GM10248 (cell line): ENCODE data around the gene RETREG2.

ENCODE experiments used
- CTCF ChIA-PET: fragments of 300-600 bp; sonication (Branson Sonifier 250); formaldehyde crosslinking; extraction: SDS; loops from one replicate; lab custom pipeline; 2021; ENCODE audit warnings: antibody characterized with exemption; lab: Yijun Ruan, JAX
- POLR2A ChIA-PET: fragments of 350-650 bp; sonication (Branson Sonifier 250); formaldehyde crosslinking; extraction: SDS; loops from one replicate; lab custom pipeline; 2020; ENCODE audit warnings: antibody characterized with exemption; lab: Yijun Ruan, JAX
- DNase-seq: peaks from one replicate; pipeline ENCODE4 v3.0.0; 2012; ENCODE audit errors: extremely low spot score
- CTCF ChIP-seq: IDR thresholded peaks from 2 replicates; pipeline ENCODE4 v1.5.1; 2012; ENCODE audit warnings: mild to moderate bottlenecking, low read depth; ENCODE audit errors: extremely low read depth, missing control alignments, control extremely low read depth

Gene RETREG2

GRCh38 chr2:219220652-219221402, 42.8 kb downstream of the RETREG2 start:
- no peak for DNase-seq
- no peak for TF ChIP-seq CTCF
- POLR2A ChIA-PET: no interaction called here
- CTCF ChIA-PET: interaction anchor here (0.9 to 1.2 kb wide), 3 partner anchors 9 to 74 kb away, joined by 3 read pairs; partner anchors contain the start of gene ANKZF1

DNA sequence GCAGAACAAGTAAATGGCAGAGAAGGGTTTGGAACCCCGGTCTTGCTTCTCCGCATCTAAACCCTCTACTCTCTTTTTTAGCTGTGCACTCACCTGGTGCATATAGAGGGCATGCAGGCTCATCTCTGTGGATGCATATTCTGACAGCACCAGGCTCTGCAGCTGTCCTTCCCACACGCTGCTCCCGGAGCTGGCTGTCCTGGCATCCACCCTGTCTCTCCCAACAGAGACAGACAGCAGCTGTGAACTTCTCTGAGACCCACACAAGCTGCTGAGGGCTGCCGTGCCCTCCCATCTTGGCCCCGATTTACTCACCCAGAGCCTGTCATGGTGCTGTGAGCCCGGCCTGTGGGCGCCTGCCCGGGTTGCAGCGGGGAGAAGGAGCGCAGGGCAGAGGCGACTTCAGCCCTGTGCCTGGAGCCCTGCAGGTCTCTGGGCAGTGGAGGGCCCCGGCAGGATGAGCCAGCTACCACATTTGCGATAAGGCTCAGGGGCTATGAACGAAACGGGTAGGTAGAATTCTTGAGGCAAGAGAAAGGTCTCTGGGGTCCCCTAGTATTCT, 44.0 kb downstream of the RETREG2 start:
- no peak for TF ChIP-seq CTCF
- ChIA-PET POLR2A (no interaction called here), CTCF (interaction anchor here (0.6 to 1.2 kb wide), 4 partner anchors 13 to 73 kb away, joined by 3 to 5 read pairs (median 4); no protein-coding TSS in a partner anchor)
- no peak for DNase-seq

DNA sequence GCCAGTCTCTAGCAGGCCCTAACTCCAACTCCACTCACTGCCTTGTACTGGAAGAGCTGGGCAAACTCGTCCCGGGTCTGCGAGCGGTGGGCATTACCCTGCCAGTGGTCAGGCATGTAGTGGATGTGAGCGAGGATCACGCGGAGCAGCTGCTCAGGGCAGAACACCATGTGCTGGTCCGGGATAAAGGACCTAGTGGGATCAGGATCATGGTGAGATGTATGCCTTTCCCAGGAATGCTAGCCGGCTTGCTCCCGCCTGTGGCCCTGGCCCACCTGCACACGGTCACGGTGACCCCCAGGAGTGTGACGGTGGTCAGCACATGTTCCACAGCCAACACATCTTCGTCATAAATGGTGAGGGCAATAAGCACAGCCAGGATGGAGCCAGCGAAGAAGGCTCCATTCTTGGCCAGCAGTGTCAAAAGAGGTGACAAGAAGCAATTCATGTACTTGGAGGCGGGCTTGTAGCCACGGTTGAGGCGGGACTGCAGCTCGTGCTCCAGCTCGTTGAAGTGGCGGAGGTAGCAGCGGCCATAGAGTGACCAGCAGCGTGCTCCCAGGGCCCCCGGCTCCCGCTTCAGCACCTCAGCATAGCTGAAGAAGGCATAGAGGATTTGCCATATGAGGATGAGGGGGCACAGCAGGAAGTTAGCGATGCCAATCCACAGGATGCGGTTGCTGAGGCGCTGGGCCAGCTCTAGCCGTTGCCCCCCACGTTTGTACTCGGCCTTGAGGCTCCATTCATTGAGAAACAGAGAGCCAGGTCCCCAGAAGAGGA, 45.9 kb downstream of the RETREG2 start:
- POLR2A ChIA-PET: no interaction called here
- DNase-seq: no peak
- no peak for TF ChIP-seq CTCF
- CTCF ChIA-PET: interaction anchor here (1.2 to 1.4 kb wide), 2 partner anchors 52 to 71 kb away, joined by 3 read pairs; no protein-coding TSS in a partner anchor

- DNase-seq: no peak
- POLR2A ChIA-PET: no interaction called here
- no peak for TF ChIP-seq CTCF
- CTCF ChIA-PET: no interaction called here
These were observed 47.3 kb downstream of the RETREG2 start for GRCh38 chr2:219225350-219225749.

DNA sequence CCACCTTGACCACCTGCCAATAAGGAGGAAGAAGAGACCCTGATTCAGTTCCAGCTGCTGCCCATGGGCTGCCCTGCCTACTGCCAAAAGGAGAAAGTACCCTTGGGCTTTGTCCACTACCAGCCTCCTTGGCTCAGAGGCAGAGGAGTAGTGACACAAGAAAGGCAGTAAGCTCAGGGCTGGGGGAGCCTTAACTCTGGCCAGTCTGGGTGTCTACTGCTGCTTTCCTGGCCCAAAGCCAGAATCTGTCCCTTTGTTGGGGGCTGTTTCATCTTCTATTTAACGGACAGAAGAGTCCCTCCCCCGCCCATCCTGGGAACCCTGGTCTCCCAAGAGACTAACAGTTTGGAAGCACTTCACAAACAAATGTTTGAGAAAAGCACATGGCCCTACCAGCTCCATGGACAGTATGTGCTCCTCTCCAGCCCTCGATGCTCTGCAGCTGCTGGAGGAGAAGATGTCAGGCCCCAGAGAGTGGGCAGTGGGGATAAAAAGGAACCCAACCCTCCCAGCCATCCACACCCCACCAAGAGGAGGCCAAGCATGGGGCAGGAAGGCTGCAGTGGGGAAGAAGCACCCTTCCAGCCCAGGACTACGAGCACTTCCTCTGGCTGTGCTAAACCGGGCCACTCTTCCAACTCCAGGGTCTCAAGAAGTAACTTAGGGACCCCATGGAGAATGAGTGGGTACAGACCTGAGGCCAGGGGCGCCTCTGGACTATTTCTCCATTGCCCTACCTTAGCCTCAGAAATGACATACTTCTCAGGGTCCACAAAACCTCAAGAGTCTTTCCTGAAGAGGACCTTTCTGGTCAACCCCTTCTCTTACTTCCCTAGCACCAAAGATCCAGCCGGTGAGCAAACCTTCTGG, 50.2 kb downstream of the RETREG2 start:
- no peak for DNase-seq
- POLR2A ChIA-PET: interaction anchor here (1.0 to 1.3 kb wide), 2 partner anchors 21 to 59 kb away, joined by 3 to 5 read pairs; no protein-coding TSS in a partner anchor
- CTCF ChIA-PET: interaction anchor here (1.2 to 3.3 kb wide), 3 partner anchors 17 to 67 kb away, joined by 3 to 15 read pairs (median 6); partner anchors contain the start of genes GLB1L and STK16
- TF ChIP-seq CTCF: no peak
